ENCODE results near the gene HCRTR1.

DNA sequence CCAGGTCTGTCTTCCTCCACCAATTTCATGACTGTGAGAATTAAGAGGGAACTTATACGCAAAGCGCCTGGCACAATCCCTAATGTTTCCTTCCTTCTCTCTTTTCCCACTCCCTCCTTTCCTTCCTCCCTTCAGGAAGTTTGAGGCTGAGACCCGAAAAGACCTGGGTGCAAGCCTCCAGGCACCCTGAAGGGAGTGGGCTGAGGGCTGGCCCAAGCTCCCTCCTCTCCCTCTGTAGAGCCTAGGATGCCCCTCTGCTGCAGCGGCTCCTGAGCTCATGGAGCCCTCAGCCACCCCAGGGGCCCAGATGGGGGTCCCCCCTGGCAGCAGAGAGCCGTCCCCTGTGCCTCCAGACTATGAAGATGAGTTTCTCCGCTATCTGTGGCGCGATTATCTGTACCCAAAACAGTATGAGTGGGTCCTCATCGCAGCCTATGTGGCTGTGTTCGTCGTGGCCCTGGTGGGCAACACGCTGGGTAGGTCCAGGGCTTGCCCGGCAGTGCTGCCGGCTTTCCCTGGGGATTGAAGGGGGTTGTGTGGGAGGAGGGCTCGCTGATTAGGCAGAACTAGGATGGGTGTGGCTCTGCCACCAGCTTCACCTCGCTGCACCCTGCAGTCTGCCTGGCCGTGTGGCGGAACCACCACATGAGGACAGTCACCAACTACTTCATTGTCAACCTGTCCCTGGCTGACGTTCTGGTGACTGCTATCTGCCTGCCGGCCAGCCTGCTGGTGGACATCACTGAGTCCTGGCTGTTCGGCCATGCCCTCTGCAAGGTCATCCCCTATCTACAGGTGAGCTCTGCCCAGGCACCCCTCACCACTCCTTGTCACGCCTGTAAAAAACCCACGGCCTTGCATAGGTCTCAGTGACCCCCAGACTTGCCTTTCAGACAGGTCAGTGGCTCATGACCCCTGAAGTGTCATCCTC is 1.7 kb downstream of the HCRTR1 start:
- TF ChIP-seq CTCF (IDR thresholded peaks at IDR 0.05) (no peak), POLR2A (IDR thresholded peaks at IDR 0.05) (no peak)
